Suprapubic skin (tissue), 4 donors: Measurements from ENCODE around the gene SPOCK1. TPM values are rescaled to one million over a fixed set of nuclear protein-coding genes. Genes with fewer than 3 reads are reported as not detected.
A peak's percentile ranks its signal among the peaks of the same experiment; 100 is the strongest.

Experiments
- DNase-seq, 2 donors: peaks; one replicate each; pipeline ENCODE4 v3.0.0-alpha.2; 2019; ENCODE audit warnings: low spot score in 2 of 2
- H3K27ac ChIP-seq: fragments of 200-600 bp; sonication (generic); one replicate; pipeline ENCODE4 v1.5.1; 2019
- H3K27me3 ChIP-seq: fragments of 200-600 bp; sonication (generic); one replicate; pipeline ENCODE4 v1.5.1; 2019
- H3K36me3 ChIP-seq: fragments of 200-600 bp; sonication (generic); one replicate; pipeline ENCODE4 v1.5.1; 2019
- H3K4me1 ChIP-seq: fragments of 200-600 bp; sonication (generic); one replicate; pipeline ENCODE4 v1.5.1; 2019
- H3K4me3 ChIP-seq: fragments of 200-600 bp; sonication (generic); one replicate; pipeline ENCODE4 v1.5.1; 2019; ENCODE audit warnings: mild to moderate bottlenecking
- H3K9me3 ChIP-seq: fragments of 200-600 bp; sonication (generic); one replicate; pipeline ENCODE4 v1.5.1; 2019
- EP300 ChIP-seq: sonication (generic); formaldehyde crosslinking; IDR thresholded peaks from one replicate; pipeline ENCODE4 v1.6.1; 2017; ENCODE audit warnings: antibody characterized with exemption
- POLR2A ChIP-seq, 2 donors: fragments of 450-650 bp; IDR thresholded peaks; one replicate each; pipeline ENCODE4 v1.6.1; 2017; ENCODE audit warnings: antibody characterized with exemption in 2 of 2, mild to moderate bottlenecking in 2 of 2, moderate library complexity in 2 of 2
- POLR2AphosphoS5 ChIP-seq, 3 donors: sonication (generic); formaldehyde crosslinking; IDR thresholded peaks; one replicate each; pipeline ENCODE4 v1.6.1; 2017; ENCODE audit warnings: antibody characterized with exemption in 3 of 3
- WGBS: methylation state at CpG from one replicate; pipeline ENCODE4 v1.1.5; 2018; 5-methylcytosine and 5-hydroxymethylcytosine counted together
- total RNA-seq, 4 donors: library from RNA; depleted of rRNA; stranded (reverse); fragments of >200 nt; gene quantifications; one replicate each; pipeline ENCODE4 v1.1.0, GENCODE V29; 2016
- TF ChIP-seq, protein P1 (sequence below), 2 donors: fragments of 200-600 bp in 1 of 2; fragments of 450-650 bp in 1 of 2; sonication (generic) in 1 of 2; IDR thresholded peaks; one replicate each; pipeline ENCODE4 v1.5.1; 2016 to 2019; ENCODE audit warnings: antibody characterized with exemption in 2 of 2, mild to moderate bottlenecking in 1 of 2, moderate library complexity in 1 of 2

The SPOCK1 gene
- total RNA-seq, 4 donors from 2014 or later, result 3.9 to 11.6 (median 5.4) TPM

DNA sequence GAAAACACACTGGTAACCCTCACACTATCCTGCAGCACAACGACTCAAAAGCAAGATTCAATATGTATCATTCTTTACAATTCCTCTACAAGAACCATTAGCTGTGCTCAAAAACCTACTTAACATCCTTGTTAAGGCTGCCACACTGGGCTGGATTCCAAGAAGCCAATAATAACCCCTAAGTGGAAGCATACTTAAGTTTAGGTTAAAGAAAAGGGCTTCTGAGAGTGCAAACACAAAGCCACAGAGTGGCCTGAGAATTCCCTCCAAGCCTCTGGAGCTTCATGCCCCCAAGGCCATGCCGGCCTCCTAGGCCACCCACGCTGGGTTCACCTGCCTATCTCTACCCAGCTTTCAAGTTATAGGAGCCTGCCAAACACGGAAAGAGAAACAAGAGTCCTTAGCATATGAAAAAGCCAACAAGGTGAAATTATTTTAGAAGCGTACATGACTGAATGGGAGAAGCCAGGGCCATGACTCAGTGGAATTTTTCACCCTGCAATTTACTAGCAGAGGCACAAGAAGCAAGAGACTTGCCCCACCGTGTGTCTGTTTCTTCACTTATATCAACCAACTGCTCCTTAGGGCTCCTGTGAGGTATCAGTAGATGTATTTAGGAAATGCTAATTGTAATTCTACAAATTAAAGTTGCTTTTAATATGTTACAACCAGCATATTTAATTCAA is 293.0 kb downstream of the SPOCK1 start:
- TF ChIP-seq POLR2A (IDR thresholded peaks at IDR 0.05), result no peak
- TF ChIP-seq, protein P1, sequence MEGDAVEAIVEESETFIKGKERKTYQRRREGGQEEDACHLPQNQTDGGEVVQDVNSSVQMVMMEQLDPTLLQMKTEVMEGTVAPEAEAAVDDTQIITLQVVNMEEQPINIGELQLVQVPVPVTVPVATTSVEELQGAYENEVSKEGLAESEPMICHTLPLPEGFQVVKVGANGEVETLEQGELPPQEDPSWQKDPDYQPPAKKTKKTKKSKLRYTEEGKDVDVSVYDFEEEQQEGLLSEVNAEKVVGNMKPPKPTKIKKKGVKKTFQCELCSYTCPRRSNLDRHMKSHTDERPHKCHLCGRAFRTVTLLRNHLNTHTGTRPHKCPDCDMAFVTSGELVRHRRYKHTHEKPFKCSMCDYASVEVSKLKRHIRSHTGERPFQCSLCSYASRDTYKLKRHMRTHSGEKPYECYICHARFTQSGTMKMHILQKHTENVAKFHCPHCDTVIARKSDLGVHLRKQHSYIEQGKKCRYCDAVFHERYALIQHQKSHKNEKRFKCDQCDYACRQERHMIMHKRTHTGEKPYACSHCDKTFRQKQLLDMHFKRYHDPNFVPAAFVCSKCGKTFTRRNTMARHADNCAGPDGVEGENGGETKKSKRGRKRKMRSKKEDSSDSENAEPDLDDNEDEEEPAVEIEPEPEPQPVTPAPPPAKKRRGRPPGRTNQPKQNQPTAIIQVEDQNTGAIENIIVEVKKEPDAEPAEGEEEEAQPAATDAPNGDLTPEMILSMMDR (IDR thresholded peaks at IDR 0.05), result no peak
- no peak for TF ChIP-seq EP300
- no peak for TF ChIP-seq POLR2AphosphoS5 (IDR thresholded peaks at IDR 0.05)
- H3K27me3 ChIP-seq, result no peaks in the 10 kb centered on the region
- H3K27ac ChIP-seq, result no peak overlapping the region
- 54% methylated on average over 6 of the region's 6 CpGs for WGBS
- no peak overlapping the region for H3K4me3 ChIP-seq
- no peak for DNase-seq
- no peaks in the 10 kb centered on the region for H3K36me3 ChIP-seq
- H3K9me3 ChIP-seq, result no peaks in the 10 kb centered on the region
- H3K4me1 ChIP-seq, result peaks cover 7% of the 10 kb centered on the region

DNA sequence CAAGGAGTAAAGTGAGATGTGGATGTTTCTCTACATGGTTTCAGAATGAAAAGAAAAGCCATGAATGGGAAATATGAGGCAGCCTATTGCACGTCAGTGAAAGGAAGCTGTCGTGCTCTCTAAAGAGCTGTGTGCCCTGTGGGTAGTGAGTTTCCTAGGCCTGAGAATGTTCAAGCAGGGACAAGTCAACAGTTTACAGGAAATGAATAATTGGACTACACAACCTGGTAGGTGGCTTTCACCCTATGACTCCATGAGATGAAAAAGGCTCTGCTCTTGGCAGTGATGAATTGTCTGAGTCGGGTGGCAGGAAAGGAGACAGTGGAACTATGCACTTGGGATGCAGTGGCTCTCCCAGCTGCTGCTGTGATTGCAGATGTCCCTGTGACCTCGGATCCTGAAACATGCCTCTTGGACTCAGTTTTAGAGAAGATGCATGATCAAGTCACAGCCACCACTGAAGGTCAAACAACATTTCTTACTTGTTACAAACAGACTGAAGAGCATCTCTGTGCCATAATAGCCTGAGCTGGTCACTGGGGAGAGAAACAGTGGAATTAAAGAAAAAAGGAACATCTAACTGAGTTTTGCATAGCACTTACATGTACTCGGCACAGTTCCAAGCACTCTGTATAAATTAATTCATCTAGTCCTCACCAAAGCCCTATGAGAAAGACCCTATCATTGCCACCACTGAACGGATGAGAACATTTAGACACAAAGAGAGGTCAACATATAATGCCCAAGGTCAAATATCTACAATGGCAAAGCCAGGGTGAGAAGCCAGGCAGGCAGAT is 293.7 kb downstream of the SPOCK1 start:
- Histone ChIP-seq H3K27me3 (no peaks in the 10 kb centered on the region), H3K4me1 (peaks cover 7% of the 10 kb centered on the region), H3K27ac (no peak overlapping the region), H3K4me3 (no peak overlapping the region), H3K9me3 (no peaks in the 10 kb centered on the region), H3K36me3 (no peaks in the 10 kb centered on the region)
- 65% methylated on average over 6 of the region's 6 CpGs for WGBS
- no peak for DNase-seq
- TF ChIP-seq EP300, result no peak
- no peak for TF ChIP-seq POLR2AphosphoS5 (IDR thresholded peaks at IDR 0.05)
- TF ChIP-seq POLR2A (IDR thresholded peaks at IDR 0.05), result no peak
- TF ChIP-seq, protein P1 (IDR thresholded peaks at IDR 0.05), result no peak

DNA sequence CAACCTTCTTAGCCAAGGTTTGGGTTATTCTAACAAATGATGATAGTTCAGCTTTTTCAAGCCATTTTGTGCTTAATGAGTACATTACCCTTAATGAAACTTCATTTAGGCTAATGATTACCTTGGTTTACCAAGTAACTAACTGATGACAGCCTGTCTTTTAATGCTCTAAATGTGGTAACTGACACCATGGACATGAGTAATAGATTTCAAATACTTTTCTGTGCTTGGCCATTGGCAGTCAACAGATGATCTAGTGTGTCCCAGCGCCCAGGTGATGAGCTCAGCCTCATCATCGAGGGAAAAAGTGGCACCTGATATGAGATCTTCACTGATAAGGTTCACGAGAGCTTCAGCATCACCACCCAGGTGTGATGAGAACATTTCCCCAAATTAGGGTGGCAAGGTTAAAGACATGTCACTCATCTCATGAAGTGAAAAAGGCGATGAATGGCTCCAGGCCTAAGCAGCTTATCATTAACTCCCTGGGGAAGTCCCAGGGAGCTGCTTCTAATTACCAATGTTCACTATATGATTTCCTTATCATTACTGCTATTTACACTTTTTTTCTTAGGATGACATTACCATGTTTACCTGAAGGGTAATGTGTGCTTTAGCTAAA is 296.0 kb downstream of the SPOCK1 start:
- TF ChIP-seq POLR2A (IDR thresholded peaks at IDR 0.05) (no peak), POLR2AphosphoS5 (IDR thresholded peaks at IDR 0.05) (no peak)
- Histone ChIP-seq H3K36me3 (no peaks in the 10 kb centered on the region), H3K9me3 (no peaks in the 10 kb centered on the region), H3K4me1 (no peaks in the 10 kb centered on the region), H3K4me3 (no peak overlapping the region), H3K27ac (no peak overlapping the region), H3K27me3 (no peaks in the 10 kb centered on the region)
- DNase-seq, result no peak
- WGBS, result 56% methylated on average over 4 of the region's 4 CpGs

DNA sequence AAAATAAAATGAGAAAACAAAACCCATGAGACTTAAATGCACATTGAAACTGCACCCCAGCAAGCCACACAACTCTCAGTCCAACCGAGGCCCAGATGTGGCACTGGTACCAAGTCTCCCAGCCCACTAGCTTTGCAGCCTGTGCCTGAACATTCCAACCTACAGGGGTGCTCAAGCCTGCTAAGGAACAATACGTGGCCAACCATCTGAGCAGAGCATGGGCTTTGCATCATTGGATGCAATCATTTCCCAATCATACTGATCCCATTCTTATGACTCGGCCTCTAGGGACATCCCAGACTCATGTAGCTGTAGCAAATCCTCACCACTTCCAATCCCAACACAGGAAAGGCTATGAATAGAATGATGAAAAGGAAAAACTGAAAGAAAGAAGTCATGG is 297.2 kb downstream of the SPOCK1 start:
- 84% methylated on average over 3 of the region's 3 CpGs for WGBS
- Histone ChIP-seq H3K27ac (no peak overlapping the region), H3K4me3 (no peak overlapping the region), H3K9me3 (no peaks in the 10 kb centered on the region), H3K4me1 (no peaks in the 10 kb centered on the region), H3K27me3 (no peaks in the 10 kb centered on the region), H3K36me3 (no peaks in the 10 kb centered on the region)
- TF ChIP-seq, protein P1 (IDR thresholded peaks at IDR 0.05), result peak in 1 of 2 donors; percentile 36
- TF ChIP-seq EP300 (no peak), POLR2AphosphoS5 (IDR thresholded peaks at IDR 0.05) (peak in 2 of 3 donors; percentile 58 to 86), POLR2A (IDR thresholded peaks at IDR 0.05) (no peak)
- peak in 1 of 2 donors; percentile 74 for DNase-seq

DNA sequence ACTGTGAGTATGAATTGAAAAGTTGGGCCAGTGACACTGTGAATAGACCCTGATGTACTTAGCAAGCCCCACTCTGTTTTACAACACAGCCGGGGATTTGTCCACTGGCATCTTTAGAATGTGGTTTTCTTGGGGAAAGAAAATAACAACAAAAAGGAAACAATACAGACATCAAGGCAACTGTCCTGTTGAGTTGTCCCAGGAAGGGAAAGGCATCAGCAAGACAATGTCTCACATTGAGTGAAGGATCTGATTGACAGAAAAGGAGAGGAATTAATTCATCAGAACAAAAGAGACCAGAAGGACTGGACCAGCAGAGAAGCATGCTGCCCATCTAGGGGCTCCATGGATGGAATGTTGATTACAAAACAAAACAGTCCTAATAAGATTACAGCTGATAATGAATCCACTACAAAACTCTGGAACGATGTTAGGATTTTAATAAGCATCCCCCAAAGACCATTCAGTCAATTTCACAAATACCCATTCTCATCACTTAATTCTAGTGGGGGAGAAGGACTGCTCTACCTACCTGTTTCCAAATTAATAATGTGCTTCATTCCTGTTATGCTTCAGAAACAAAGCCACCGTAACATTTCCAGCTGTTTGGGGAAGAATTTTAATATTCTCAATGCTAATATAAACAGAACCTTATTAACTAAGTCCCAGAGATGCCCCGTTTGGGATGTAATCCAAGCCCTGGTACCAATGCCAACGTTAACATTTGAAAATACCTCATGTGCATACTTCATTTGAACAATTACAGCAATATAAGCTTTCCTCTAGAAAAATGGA is 298.0 kb downstream of the SPOCK1 start:
- no peaks in the 10 kb centered on the region for H3K9me3 ChIP-seq

More for the DNA sequence above, 298.0 kb downstream of the SPOCK1 start:
- Histone ChIP-seq H3K4me3 (no peak overlapping the region), H3K4me1 (no peaks in the 10 kb centered on the region), H3K27ac (no peak overlapping the region), H3K27me3 (no peaks in the 10 kb centered on the region), H3K36me3 (no peaks in the 10 kb centered on the region)
- TF ChIP-seq, protein P1 (IDR thresholded peaks at IDR 0.05), result no peak
- TF ChIP-seq POLR2A (IDR thresholded peaks at IDR 0.05) (no peak), POLR2AphosphoS5 (IDR thresholded peaks at IDR 0.05) (no peak), EP300 (no peak)
- WGBS, result 77% methylated on average over 5 of the region's 5 CpGs
- no peak for DNase-seq
